Posterior cingulate gyrus (tissue), 11 donors: ENCODE measurements around the gene PLD5.
A peak's percentile ranks its signal among the peaks of the same experiment; 100 is the strongest.

Source experiments
- DNase-seq, 10 donors: peaks; one replicate each; pipeline versions ENCODE4 v3.0.0 to v3.0.0-alpha.2; 2020 to 2021; ENCODE audit warnings: mixed read lengths in 3 of 10
- intact Hi-C: fragments of 100-400 bp; cut with DNase I; formaldehyde crosslinking; loops from one replicate; pipeline ENCODE4 v1.15.1; 2023

Gene PLD5

GRCh38 chr1:242524571-242525359 lies at the start of gene PLD5:
Gene PLD5, minus strand, starts transcription at chr1:242524697.
- peak in 9 of 10 donors; percentile 16 to 90 (median 38) for DNase-seq
- intact Hi-C loops, result no loop called here

DNA sequence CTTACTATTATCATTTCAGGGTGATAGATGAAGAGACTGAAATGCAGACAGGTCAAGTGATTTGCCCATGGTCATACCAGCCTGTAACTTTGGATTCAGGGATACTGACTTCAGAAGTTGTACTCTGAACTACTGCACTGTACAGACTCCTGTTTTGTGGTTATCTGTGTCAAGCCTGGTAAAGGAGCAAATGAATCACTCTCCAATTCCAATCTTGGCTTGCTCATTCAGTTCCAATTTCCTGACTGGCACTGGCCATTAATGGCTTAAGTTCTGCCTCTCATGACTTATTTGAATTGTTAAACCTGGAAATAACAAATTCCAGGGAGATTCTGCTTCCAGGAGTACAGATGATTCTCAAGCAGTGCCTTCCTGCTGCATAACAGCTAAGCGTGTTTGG lies 45.4 kb upstream of the PLD5 start:
- intact Hi-C loops, result no loop called here
- DNase-seq, result no peak

- DNase-seq, result no peak
- intact Hi-C loops, result no loop called here
These were observed 44.2 kb upstream of the PLD5 start for GRCh38 chr1:242568666-242569065.

GRCh38 chr1:242567596-242567995 lies 43.1 kb upstream of the PLD5 start:
- intact Hi-C loops, result no loop called here
- no peak for DNase-seq

DNA sequence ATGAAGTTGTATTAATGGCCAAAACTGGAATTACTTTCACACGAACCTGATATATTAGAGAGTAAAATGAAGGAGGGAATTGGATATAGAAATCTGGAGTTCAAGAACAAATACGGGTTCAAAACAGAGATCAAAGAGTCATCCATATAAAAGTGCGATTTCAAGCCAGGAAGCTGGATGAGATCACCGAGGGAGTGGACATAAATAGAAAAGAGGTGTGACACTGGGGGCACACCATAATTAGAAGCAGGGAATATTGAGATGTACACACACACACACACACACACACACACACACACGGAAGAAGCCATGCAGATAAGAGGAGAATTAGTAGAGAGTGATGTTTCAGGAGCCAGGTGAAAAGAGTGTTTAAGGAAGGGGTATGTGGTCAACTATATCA lies 32.3 kb upstream of the PLD5 start:
- intact Hi-C loops, result no loop called here
- no peak for DNase-seq

- intact Hi-C loops, result no loop called here
- no peak for DNase-seq
These were observed 31.8 kb upstream of the PLD5 start for GRCh38 chr1:242556276-242556675.

GRCh38 chr1:242554577-242554976 lies 30.1 kb upstream of the PLD5 start:
- DNase-seq, result no peak
- intact Hi-C loops, result no loop called here

GRCh38 chr1:242546849-242547729 lies 22.6 kb upstream of the PLD5 start:
- no peak for DNase-seq
- intact Hi-C loops, result no loop called here

GRCh38 chr1:242546441-242546840 lies 21.9 kb upstream of the PLD5 start:
- intact Hi-C loops, result no loop called here
- DNase-seq, result no peak

- intact Hi-C loops, result no loop called here
- no peak for DNase-seq
These were observed 19.6 kb upstream of the PLD5 start for GRCh38 chr1:242544071-242544470.

DNA sequence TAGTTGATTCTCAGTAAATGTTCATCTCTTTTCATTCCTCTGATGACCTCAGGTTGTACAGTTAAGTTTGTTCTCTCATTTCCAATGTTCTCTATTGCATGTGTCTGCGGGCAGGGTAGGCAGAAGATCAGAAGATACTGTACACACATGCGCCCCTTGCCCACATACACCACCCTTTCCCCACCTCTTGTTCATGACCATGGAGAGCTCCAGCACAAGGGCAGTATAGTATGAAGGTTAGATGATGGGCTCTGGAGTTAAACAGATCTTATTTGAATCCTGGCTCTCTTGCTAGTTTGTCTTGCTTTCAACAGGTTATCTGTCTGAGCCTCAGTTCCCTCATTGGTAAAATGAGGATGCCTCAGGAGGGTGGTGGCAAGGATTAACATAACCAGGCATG lies 17.8 kb upstream of the PLD5 start:
- intact Hi-C loops, result no loop called here
- no peak for DNase-seq

GRCh38 chr1:242535986-242536385 lies 11.5 kb upstream of the PLD5 start:
- intact Hi-C loops, result no loop called here
- DNase-seq, result no peak

DNA sequence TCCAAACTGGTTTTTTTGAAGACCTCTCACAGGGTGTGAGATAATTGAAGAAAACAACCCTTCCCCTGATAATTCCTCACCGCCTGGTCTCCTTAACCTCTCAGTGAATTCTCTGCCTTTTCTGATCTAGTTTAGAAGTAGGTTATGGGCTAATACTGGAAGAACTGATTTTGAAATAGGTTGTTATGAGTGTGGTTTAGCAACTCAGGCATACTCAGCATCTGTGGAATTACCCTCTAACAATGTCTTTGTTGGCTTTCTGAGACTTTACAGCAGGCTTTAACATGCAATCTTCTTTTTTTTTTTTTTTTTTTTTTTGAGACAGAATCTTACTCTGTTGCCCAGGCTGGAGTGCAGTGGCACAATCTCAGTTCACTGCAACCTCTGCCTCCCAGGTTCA lies 10.3 kb upstream of the PLD5 start:
- no peak for DNase-seq
- intact Hi-C loops, result no loop called here

- no peak for DNase-seq
- intact Hi-C loops, result no loop called here
These were observed 6.3 kb upstream of the PLD5 start for GRCh38 chr1:242530761-242531160.

GRCh38 chr1:242525769-242526168 lies 1.3 kb upstream of the PLD5 start:
- intact Hi-C loops, result no loop called here

DNA sequence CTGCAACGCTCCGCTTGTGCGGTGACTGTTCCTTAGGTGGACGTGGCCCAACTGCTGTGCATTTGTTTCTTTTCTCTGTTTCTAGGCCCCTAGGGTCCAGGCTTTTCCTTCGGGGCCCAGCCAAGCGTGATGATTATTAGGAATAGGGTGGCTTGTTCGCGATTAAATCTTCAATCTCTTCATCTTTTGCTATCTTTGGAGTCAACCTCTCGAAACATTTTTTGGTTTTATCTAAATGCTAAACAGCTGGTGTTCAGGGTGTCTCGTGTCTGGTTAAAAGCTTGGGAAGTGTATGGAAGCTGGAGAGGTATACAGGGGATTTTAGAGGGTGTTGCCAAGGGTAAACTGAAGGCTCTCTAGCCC lies 844 bp upstream of the PLD5 start:
- DNase-seq, result no peak
- intact Hi-C loops, result no loop called here

More at GRCh38 chr1:242525769-242526168, 1.3 kb upstream of the PLD5 start:
- no peak for DNase-seq

DNA sequence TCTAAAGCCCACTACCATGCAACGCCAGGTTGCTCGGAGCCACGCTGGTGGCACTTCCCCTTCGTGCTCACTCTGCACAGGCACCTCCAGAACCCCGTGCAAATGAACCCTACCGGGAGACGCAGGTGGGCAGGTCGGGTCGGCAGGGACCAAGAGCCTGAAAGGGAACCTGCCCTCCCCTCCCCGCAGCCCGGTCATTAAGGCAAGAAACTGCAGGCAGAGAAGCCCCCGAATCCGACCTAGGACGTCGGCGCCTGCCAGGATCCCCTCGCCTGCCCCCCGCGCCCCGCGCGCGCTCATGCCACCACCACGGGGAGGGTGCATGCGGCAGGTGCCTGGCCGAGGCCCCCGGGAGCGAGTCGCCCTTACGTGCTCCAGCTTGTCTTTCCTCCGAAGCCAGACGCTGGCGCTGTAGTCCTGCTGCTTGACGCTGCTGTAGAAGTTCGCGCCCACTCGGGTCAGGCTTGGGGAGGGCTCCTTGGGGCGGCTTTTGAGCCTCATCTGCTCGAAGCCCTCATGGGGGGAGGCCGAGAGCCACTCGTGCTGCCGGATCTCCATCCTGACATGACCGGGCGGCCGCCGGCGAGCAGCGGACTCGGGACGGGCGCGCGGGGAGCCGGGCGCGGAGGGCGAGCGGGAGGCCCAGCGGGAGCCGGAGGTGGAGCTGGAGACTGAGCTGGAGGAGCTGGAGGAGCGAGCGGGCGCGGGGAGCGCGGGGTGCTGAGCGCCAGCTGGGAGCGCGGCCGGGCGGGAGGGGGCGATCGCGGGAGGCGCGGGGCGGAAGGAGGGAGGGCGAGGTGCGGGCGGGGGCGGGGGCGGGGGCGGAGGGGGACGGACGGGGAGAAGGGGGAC lies 552 bp downstream of the PLD5 start:
- DNase-seq, result peak; percentile 59 to 96 (median 68)
- intact Hi-C loops, result no loop called here

DNA sequence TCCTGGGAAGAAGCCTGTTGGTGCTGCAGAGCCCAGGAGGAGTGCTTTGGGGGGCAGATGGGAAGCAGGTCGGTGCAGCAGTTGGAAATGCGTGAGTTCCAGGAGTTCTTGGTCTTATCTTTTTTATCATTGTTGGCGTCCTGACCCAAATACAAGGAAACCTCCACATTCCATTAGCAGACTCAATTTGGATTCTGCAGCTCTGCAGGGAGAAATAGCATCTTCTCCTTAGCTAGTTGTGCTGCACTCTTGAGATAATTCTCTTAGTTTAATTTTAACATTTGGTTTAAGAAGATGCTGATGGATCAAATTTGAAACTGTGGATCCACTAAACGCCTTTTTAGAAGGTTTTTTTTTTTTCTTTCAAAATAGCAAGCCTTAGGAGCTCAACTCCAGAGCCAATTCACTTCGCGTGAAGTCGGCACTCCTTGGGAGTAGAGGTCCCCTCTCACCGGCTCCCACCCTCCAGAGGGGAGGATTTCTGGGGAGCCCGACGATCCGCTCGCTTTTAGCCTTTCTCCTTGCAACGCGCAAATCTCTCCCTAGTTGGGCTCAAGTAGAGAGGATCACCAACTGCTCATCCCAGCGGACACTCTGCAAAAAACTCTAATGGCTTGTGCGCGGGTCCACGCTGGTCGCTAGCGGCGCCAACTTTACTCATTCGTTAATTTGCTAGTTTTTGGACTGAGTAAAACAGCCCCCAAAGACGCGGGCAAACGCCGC lies 1.3 kb downstream of the PLD5 start:
- intact Hi-C loops, result no loop called here
- peak in 4 of 10 donors; percentile 14 to 76 (median 22) for DNase-seq

DNA sequence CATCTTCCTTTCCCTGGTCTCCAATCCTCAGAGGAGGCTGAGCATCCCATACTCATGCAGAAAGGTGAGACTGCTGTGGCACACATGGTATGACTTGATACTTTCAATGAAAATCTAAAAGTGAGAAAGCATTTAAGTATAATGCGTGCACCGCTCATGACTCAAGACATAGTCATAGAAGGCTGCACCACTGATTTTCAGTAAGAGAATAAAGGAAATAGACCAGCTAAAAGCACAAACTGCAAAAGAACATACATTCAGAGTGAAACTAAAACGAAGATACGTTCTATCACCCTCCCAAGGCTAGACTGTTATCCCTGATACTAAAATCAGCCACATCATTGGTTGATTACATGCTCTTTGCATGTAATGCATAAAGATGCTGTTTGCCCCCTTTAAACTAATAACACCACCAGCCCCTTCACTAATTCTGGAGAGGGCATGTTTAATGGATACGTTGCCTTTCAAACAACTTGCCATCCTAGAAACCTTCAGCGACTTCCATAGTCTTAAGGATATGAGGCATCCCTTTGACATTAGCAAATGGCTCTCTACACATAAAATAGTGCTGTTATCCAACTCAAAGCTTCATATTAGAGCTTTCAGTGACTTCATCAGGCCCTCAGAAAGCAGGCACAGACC lies 2.1 kb downstream of the PLD5 start:
- no peak for DNase-seq
- intact Hi-C loops, result no loop called here

DNA sequence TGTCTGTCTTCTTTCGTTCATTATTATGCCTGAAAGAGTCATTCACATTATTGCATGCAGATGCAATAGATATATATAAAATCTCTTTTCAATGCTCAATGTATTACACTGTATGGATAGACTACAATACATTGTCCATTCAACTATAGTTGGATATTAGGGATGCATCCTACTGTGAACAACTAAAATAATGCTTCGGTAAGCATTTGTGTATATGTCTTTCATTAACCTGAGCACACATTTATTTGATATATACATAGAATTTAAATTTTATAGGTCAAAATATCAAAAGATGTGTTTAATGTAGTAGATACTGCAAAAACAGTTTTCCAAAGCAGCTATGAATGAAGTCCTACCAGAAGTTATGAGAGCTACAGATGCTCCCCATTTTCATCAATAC lies 8.9 kb downstream of the PLD5 start:
- intact Hi-C loops, result no loop called here
- no peak for DNase-seq
